CD4-positive, alpha-beta T cell treated with Interleukin-15 for 4 hours (primary cell): ENCODE results near the gene TNFRSF12A.
"Not testable (repeated sequence)": the region's sequence is repeated elsewhere in the genome, so short reads cannot be mapped to it uniquely, and the experiment has no call there.

Experiments
- DNase-seq: peaks from one replicate; pipeline ENCODE4 v3.0.0-alpha.2; 2020; ENCODE audit warnings: low spot score

Gene TNFRSF12A

GRCh38 chr16:3065742-3066439 lies 45.7 kb downstream of the TNFRSF12A start:
- no peak for DNase-seq

DNA sequence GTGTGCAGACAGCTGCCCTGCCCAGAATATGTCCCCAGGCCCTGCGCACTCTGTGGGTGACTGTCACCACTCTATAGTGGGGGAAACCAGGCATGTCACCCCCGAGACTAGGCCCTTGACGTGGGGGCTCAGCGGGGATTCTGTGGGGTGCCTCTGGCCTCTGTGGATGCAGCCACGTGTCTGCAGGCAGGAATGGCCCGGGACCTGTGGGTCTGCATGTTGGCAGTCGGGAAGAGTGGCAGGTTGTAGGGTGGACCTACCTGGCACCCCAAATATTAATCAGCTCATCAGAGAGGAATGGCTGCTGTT lies 46.2 kb downstream of the TNFRSF12A start:
- DNase-seq = no peak

GRCh38 chr16:3068487-3068886 lies 48.3 kb downstream of the TNFRSF12A start:
- no peak for DNase-seq

- DNase-seq = not testable (repeated sequence)
Observed at GRCh38 chr16:3069146-3069545, 49.0 kb downstream of the TNFRSF12A start.

DNA sequence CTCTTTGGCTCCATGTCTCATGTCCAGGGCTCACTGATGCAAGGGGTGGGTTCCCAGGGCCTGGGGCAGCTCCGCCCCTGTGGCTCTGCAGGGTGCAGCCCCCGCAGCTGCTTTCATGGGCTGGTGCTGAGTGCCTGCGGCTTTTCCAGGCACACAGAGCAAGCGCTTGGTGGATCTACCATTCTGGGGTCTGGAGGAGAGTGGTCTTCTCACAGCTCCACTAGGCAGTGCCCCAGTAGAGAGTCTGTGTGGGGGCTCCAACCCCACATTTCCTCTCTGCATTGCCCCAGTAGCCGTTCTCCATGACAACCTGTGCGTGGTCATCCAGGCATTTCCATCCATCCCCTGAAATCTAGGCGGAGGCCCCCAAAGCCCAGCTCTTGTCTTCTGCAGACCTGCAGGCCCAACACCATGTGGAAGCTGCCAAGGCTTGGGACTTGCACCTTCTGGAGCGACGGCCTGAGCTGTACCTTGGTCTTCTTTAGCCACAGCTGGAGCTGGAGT lies 50.5 kb downstream of the TNFRSF12A start:
- DNase-seq = no peak

GRCh38 chr16:3071655-3072054 lies 51.5 kb downstream of the TNFRSF12A start:
- no peak for DNase-seq
